Epithelial cell of prostate (primary cell): Measurements from ENCODE around the gene KRTAP10-1.

ENCODE experiments used
- DNase-seq: peaks from one replicate; pipeline ENCODE4 v3.0.0-alpha.2; 2011; ENCODE audit warnings: low read depth, low spot score
- H3K27ac ChIP-seq: fragments of 450-650 bp; 2 replicates; pipeline ENCODE4 v1.5.1; 2017; ENCODE audit warnings: mild to moderate bottlenecking

The KRTAP10-1 gene

DNA sequence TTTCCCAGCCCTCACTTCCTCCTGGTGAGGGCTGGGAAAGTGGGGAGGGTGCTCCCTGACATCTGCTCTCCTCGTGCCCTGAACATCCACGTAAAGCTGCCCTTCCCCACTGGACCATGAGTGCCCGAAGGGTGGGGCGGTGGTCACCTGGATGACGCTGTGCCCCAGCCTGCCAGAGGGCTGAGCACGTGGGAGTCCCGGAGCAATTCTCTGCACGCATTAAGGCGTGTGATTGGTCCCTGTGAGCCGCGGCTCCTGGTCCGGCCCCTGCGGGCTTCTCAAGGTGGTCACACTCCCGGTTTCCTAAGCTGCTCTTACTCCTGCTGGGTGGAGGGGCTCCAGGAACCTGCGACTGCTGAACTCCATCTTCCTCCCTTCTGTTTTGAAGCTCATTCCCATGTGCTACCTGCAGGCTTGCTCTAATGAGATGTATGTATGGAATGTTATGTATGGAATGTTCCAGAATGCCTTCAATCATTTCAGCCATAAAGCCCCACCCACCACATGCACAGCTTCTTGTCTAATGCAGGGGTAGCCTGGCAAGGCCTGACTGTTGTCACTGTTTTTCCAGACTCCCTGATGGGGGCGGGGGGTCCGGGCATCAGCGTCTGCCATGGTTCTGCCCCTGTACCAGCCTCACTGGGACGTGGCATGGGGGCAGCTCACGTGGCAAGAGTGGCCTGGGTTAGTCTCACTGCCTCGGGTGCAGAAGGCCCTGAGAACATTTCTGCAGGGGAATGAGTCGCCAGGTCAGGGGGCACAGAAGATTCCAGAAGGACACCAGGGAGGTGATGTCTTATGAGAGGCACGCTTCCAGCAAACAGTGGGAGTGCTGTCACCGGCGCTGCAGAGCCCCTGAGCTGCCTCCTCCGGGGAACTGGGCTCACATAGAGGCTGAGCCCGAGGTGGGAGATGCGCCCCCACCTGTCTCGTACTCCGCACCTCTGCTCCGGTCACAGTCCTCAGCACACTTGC, 19.4 kb downstream of the KRTAP10-1 start:
- DNase-seq: no peak
- H3K27ac ChIP-seq: no peak overlapping the region

DNA sequence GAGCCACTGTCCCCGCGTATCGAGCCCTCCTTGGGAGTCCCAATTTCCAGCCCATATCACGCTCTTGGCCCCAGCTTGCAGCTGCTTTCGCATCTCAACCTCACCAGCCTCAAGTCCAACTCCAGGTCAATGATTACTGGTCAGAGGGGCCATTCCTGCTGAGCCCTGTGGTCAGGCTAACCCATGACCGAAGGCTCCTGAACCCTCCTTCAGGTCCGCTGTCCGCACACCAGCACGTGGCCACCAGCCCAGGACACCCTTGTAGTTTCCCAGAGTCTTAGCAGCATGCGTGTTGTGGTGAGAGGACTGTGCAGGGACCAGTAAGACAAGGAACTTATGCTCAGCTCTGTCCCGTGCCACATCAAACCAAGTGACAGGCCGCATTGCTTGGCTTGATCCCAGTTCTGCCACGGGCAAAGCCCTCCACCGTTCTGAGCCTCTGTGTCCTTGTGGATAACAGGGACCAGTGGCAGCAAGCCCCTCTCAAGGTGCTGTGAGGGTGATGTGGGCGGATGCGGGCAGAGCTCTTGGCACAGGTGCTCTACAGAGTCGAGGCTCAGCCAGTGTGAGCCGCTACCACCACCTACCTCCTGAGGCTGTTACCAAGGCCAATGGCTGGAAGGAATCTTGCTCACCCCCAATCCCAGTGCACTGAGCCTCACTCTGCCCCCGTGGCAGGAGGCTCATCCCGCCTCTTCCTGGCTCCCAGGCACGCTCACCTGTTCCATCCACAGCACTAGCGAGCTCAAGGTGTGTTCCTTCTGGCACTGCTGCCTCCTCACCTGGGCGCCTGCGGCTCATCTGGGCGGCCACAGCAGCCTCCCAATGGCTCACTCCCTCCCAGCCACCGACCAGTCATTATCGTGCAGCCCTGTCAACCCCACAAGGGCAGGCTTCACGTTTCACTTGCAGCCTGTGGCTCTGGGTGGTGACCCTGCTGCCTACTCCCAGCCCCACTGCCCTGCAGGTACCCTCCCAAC, 20.4 kb downstream of the KRTAP10-1 start:
- no peak for DNase-seq
- H3K27ac ChIP-seq: no peak overlapping the region

DNA sequence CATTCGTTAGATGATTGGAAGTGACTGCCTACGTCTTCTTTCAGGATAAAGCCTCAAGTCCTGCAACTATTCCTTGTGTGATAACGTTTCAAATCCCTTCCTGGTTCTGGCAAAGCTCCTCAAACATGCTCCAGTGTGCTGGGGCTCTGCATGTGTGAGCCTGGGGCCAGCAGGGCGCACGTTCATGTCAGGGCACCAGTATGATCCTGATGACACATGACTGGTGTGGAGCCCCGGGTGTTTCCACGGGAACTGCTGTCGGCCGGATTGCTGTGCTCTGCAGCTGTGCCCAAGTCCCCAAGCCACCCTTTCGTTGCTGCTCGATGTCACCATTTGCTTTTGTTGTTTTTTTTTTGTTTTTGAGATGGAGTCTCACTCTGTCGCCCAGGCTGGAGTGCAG, 21.3 kb downstream of the KRTAP10-1 start:
- DNase-seq: no peak
- H3K27ac ChIP-seq: no peak overlapping the region

DNA sequence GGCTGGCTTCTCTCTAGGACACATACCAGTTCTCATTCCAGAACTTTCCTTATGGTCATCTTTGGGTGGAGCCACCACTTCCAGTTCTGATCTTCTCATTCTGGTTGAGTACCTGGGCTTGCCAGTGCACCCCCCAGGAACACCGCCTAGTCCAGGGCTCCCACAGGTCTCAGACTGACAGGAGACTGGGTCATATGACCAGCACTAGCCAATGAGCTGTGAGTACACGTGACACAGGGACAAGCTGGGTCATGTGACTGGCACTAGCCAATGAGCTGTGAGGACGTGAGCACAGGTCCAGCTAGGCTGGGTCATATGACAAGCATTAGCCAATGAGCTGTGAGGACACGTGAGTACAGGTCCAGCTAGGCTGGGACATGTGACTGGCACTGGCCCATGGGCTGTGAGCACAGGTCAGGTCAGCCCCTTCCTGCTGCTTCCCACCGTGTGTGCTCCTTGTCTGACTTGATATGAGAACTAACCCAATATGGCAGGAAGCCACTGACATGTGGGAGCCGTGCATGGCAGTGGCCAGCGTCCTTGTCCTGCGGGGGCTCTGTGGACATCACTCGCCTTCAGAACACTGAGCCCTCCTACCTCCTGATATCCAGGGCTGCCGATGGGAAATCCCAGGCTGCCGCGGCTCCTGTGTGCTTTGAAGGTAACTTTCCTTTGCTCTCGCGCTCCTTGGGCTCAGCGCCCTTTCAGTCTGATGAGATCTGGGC, 22.7 kb downstream of the KRTAP10-1 start:
- no peak overlapping the region for H3K27ac ChIP-seq
- DNase-seq: no peak

DNA sequence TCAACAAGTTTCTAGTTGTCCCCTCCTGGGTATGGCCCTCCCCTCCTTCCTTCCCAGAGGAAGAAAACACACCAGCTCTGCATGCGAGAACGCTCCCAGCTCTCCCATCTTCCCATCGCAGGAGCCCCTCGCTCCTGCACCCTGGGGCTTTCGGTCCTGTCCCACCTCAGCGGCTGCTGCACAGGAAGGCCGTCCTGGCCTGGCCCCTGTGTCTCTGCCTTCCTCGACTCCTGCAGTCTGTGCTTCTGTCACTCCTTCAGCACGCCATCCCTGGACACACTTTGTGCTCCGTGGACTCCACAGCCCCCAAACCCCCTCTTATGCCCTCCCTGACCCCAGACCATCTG, 23.2 kb downstream of the KRTAP10-1 start:
- H3K27ac ChIP-seq: no peak overlapping the region
- no peak for DNase-seq

DNA sequence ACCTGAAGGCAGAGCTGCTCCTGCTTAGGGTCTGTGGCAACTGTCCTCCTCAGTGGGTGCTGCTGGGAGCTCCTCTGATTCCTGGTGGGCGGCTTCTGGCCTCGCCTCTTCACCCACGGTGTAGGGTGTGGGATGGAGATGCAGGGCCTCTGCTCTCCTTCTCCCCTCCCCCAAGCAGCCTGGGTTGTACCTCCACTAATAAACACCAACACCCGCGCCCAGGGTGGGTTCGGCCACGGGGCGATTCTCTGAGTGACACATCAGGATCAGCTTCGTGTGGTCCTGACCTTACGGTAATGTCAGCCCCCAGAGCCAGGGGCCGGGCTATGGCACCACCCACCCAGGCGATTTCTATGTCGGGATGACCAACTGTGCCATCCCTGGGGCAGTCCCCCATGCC, 23.7 kb downstream of the KRTAP10-1 start:
- no peak overlapping the region for H3K27ac ChIP-seq
- DNase-seq: no peak

DNA sequence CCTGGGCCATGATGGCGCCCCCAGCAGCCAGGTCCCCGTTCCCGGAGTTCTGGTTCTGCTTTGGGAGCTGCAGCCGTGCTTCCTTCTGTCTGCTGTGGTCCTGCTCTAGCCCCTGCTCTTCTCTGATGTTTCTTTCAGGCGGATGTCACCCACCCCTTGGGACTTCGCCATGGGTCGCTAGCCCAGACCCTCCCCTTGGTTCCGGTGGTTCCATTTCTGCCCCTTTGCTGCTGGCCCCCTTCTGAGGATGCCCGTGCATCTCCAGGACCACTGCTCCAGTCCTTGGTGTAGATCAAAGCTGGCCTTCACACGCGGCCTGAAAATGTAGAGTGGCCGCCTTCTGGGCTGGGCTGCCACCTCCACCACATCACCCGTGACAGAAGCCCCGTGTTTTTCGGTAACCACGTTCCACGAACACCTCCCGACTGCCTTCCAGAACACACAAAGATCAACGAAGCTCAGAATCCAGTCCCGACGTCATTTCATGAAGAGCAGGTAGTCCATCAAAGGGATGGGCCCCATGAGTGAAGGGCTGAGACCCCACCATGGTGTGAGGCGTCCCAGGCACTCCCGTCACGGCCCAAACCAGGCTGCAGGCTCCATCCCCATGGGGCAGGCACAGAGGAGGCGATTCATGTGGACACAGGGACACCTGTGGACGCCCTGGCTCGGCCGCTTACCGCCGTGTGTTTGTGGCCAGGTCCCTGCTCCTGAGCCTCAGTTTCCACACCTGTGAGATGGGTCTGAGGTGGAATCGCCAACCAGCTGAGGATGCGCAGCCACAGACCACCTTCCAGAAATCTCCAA, 24.4 kb downstream of the KRTAP10-1 start:
- no peak overlapping the region for H3K27ac ChIP-seq
- DNase-seq: no peak

DNA sequence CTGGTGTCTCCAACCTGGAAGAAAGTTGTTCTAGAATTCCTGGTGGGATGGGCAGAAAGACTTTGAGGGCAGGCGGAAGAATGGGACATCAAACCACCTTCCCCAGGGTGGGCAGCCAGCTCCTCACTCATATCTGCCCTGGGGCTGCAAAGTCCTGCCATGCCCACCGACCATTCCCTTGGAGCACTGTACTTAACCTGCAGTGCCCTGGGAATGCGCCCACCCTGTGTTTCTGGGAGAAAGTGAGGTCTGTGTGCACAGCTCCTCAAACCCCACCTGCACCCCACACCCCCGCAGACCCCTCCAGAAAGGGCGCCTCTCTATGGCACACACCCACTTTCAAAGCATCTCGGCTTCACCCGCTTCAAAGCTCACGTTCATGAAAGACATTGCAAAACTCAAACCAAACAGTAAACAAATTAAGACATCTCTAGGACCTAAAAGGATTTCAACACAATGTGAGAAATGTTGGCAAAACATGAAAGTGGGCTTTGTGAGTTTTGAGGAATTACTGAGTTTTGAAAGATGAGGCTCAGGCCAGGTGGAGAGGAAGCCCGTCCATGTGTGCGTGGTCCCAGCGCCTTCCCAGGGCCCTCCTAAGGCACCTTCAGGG, 25.1 kb downstream of the KRTAP10-1 start:
- DNase-seq: no peak
- no peak overlapping the region for H3K27ac ChIP-seq

DNA sequence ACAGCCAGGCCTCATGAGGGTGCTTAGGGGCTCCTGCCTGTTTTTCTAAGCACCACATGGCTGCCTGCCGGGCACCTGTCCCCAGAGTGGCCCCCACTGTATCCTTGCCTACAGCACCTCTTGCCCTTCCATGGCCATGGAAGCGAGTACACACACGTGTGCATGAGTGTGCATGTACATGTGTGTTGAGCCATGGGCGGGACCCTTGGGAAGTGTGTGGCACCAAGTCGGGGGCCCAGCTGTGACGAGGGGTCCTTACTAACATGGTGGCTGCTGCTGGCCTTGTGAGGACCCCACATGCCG, 25.8 kb downstream of the KRTAP10-1 start:
- DNase-seq: no peak
- H3K27ac ChIP-seq: no peak overlapping the region

DNA sequence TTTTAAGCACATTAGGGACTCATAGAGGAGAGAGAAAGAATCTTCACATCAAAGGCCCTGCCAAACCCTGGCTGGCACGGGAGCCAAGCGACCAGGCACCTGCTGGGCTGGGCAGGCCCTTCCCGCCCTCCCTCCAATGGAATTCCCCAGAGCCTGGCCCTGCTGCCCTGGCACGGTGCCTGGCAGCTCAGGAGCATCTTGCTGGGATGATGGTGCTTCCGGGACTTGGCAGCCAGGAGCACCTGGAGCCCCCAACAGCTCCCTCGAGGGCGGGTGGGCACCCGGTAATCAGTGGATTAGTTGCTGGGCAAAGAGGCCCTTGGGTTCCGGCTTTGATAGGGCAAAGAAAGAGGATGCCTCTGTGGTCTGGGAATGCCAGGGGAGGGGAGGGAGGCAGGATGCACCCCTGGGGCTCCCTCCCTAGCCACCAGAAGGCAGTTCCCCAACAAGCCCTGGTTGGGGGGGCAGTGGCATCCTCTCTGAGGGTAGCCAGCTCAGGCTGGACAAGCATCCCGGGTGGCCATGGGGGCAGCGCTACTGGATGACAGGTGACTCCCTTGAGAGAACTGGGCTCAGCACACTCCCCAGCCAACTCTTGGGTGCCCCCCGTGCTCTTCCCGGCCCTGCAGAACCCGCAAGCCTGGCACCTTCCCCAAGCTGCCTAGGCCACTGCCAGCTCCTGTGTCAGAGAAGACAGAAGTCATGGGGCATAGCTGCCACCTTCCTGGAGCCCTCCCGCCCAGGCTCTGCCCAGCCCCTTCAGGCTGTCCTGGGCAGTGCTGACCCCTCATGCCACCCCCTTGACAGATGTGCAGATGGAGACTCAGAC, 26.4 kb downstream of the KRTAP10-1 start:
- no peak for DNase-seq
- H3K27ac ChIP-seq: no peak overlapping the region

DNA sequence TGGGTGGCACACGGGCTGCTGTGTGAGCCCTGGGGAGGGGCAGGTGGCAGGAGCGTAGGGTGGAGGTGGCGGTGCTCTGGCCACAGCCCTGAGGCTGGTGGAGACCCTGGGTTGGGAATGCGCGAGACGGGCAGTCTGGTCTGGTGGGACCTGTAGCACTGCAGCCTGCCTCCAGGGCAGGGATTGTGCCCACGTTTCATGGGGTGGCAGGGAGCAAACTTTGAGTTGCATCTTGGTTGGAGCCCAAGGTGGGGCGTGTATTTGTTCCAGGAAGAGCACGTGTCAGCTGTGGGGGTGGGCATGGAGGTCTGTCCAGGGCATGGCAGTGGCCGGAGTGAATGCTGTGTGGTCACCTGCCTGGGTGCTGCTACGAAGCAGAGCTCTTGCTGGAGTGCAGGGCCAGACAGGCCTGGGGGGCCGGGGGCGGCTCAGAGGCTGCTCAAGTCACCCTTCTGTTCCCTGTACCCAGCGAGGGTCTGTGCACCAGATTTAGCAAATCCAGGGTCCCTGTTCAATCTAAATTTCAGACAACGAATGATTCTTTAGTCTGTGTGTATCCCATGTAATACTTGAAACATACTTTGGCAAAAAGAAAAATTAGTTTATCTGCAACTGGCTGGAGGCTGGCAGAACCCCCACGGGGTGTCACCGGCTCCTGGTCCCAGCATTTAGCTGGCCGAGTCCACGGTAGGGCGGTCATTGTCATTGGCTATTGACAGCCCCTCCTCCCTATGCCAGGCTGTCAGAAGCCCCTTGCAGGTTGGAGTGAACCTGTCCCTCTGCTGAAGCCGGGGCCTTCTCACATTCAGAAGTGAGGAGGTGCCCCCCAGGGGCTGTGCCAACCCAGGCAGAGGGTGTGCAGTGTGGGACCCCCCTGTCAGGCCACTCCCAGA, 27.3 kb downstream of the KRTAP10-1 start:
- no peak for DNase-seq
- no peak overlapping the region for H3K27ac ChIP-seq

DNA sequence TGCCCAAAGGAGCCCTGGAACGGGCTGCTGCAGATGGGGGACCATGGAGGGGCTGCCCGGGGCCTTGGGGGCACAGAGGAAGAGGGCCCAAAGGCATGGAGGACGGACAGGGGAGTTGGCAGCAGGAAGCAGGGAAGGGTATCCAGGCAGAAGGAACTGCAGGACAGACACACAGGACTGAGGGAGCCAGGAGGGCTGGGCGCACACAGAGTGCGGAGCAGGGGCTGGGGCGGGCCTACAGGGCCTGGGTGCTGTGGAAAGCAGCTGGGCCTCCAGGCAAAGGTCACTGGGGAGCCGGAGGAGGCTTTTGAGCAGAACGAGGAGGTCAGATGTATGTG, 28.1 kb downstream of the KRTAP10-1 start:
- no peak for DNase-seq
- H3K27ac ChIP-seq: no peak overlapping the region

DNA sequence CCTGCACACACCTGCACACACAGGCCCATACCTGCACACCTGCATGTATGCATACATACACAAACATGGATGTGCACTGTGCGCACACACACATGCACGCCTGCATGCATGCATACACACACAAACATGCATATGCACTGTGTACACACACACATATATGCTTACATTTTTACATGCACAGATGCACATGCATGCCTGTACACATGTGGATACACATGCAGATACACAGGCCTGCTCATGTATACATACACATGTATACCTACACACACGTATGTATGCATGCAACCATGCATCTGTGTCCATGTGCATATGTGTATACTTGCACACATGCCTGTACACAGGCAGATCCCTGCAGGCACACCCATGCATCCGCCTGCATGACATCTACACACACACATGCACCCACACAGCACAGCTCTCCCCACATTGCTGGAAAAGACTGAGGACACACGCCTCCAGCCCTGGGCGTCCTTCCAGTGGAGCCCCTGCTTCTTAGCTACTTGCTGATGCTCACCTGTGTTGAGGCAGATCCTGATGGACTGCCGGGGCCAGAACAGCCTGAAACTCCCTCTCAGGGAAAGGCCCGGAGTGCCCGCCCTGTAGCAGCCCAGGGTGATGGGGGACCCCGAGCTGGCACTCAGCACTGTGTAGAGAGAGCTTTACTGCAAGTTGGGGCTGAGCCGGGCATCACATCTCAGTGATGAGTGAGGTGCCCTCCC, 28.6 kb downstream of the KRTAP10-1 start:
- no peak overlapping the region for H3K27ac ChIP-seq
- DNase-seq: no peak

DNA sequence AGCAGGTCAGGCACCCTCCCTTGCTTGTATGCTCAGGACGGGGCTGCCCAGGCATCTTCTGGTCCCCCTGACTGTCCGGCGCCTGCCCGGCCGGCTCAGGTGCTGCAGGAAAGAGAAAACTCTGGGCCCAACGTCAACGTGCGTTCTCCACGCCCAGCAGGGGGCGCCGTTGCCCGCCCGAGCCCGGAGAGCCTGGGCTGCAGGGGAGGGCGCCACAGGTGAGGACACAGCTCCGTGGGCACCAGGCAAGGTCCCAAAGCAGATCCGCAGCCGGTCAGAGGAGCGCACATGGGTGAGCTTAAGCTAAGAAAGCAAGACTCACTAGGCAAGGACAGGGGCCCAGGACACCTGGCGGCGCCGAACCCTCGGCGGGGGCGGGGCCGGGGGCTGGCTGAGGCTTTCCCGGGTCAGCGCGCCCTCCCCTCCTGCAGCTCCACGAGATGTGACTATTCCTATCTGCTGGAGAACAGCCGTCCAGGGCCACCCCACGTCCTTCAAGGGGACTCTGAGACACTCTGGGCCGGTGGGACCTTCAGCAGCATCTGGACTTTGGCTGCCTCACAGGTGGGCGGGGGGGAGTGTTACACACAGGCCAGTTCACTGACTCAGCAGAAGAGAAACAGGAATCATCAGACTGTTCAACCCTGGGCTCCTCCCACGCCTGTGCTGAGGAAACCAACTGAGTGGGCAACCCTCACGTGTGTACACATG, 29.3 kb downstream of the KRTAP10-1 start:
- no peak overlapping the region for H3K27ac ChIP-seq
- peak; percentile 22 for DNase-seq

DNA sequence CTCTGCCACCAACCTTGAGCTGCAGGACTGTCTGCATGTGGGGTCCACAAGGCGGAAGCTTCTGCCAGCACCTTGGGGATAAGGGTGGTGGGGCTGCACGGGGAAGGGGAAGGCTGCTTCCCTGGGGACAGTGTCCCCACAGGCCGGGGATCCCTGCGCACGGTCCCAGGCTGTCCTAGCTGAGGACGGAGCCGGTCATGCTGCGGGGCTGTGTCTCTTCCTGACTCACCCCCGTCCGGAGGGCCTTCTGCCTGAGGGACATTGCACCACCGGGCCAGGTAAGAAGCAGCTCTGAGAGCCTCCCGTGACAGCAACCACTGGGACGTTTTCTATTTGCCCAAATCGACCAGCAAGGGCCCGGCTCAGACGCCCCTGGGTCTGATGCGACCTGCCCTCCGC, 29.9 kb downstream of the KRTAP10-1 start:
- no peak for DNase-seq
- no peak overlapping the region for H3K27ac ChIP-seq

DNA sequence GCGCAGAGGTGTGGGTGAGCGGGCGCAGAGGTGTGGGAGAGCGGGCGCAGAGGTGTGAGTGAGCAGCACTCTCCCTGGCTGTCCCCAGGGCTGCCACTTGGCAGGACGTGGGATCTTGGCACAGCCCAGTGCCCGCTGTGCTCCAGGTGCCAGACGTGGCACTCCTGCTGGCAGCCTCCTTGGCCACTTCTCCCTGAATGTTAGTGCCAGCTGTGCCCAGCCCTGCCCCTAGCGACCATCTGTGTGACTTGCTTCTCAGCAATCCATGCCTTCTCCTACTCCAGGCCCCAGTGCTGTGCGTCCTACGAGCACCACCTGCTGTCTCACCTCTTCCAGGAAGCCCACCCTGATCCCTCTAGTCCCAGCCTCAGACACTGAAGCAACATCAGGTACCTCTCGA, 30.5 kb downstream of the KRTAP10-1 start:
- H3K27ac ChIP-seq: no peak overlapping the region
- no peak for DNase-seq
